Measurements from ENCODE around the gene CHST14.

Gene CHST14

GRCh38 chr15:40500568-40501330 is 30.0 kb downstream of the CHST14 start:
- H3K27ac Mint-ChIP-seq: no peak overlapping the region
- peaks cover 14% of the 10 kb centered on the region for H3K27me3 Mint-ChIP-seq
- no peaks in the 10 kb centered on the region for H3K36me3 Mint-ChIP-seq
- DNase-seq (ENCODE audit: low spot score in 2 of 2): no peak
- ATAC-seq (ENCODE audit: low read depth): no peak
- H3K9me3 Mint-ChIP-seq: no peaks in the 10 kb centered on the region
- no peak overlapping the region for H3K4me3 Mint-ChIP-seq
- no peaks in the 10 kb centered on the region for H3K4me1 Mint-ChIP-seq

- no peaks in the 10 kb centered on the region for H3K4me1 Mint-ChIP-seq
- peaks cover 15% of the 10 kb centered on the region for H3K27me3 Mint-ChIP-seq
- no peaks in the 10 kb centered on the region for H3K9me3 Mint-ChIP-seq
- no peaks in the 10 kb centered on the region for H3K36me3 Mint-ChIP-seq
- DNase-seq (ENCODE audit: low spot score in 2 of 2) (no peak), ATAC-seq (ENCODE audit: low read depth) (no peak)
- no peak overlapping the region for H3K27ac Mint-ChIP-seq
- H3K4me3 Mint-ChIP-seq: no peak overlapping the region
Measured at GRCh38 chr15:40501487-40501886, 30.7 kb downstream of the CHST14 start.

DNA sequence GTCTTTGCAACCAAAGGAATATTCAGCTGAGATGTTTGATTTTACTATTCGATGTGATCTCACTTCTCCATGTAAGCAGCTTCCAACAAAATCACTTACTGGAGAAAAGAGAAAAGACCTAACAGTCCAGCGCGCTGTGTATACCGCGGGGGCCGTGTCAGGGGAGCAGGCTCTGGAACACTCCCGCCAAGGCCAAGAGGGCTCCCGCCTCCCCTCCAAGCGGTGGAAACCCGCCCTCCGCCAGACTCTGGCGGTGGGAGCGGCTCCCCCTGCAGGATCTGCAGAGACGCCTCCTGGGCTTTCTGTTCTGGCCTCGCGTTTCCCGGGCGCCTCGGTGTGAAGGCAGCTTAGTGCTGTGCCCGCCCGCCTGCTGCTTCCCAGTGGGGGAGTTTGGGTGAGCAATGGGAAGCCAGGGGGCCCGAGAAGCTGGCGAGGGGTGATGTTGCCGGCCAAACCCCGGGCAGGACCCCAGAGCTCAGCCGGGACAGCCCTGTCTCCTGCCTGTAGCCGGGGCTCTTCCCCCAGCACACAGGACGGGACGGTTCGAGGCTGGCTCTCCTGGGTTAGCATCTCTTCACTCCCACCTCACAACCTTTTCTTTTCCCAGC is 36.3 kb downstream of the CHST14 start:
- H3K27ac Mint-ChIP-seq: no peak overlapping the region
- peak; percentile 34 for ATAC-seq (ENCODE audit: low read depth)
- peak; percentile 38 to 49 for DNase-seq (ENCODE audit: low spot score in 2 of 2)
- no peaks in the 10 kb centered on the region for H3K9me3 Mint-ChIP-seq
- peaks cover 13% of the 10 kb centered on the region for H3K27me3 Mint-ChIP-seq
- peaks cover 15% of the 10 kb centered on the region for H3K4me1 Mint-ChIP-seq
- peak overlapping the region; percentile 53 for H3K4me3 Mint-ChIP-seq
- no peaks in the 10 kb centered on the region for H3K36me3 Mint-ChIP-seq

DNA sequence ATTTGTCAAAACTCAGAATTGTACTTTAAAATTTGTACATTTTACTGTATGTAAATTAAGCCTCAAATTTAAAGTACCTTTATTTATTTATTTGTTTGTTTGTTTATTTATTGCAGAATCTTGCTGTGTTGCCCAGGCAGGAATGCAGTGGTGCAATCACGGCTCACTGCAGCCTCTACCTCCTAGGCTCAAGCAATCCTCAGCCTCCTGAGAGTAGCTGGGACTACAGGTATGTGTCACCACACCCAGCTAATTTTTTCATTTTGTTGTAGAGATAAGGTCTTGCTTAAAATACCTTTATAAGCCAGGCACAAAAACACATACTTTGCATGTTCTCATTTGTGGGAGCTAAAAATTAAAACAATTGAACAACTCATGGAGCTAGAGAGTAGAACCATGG is 37.4 kb downstream of the CHST14 start:
- no peak overlapping the region for H3K27ac Mint-ChIP-seq
- H3K4me3 Mint-ChIP-seq: no peak overlapping the region
- H3K36me3 Mint-ChIP-seq: no peaks in the 10 kb centered on the region
- H3K9me3 Mint-ChIP-seq: no peaks in the 10 kb centered on the region
- peaks cover 7% of the 10 kb centered on the region for H3K27me3 Mint-ChIP-seq
- DNase-seq (ENCODE audit: low spot score in 2 of 2): no peak
- peaks cover 18% of the 10 kb centered on the region for H3K4me1 Mint-ChIP-seq
- no peak for ATAC-seq (ENCODE audit: low read depth)

DNA sequence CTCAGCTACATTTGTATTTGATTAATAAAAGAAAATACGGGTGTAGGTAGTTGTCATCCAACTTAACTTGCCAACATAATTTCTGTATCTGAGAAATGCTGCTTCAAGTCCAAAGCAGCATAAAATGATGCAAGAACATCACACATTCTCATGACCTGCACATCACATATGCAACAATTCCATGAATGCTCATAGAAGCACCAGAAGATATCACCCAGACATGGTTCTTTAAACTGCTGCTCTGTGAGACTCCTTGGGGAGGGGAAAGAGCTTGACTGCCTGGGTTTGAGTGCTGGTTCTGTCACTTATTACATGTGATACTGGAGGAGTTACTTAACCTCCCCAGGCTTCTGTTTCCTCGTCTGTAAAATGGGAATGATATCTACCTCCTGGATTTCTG is 39.4 kb downstream of the CHST14 start:
- Mint-ChIP-seq H3K4me3 (peak overlapping the region; percentile 95), H3K36me3 (no peaks in the 10 kb centered on the region), H3K9me3 (no peaks in the 10 kb centered on the region), H3K4me1 (peaks cover 18% of the 10 kb centered on the region), H3K27me3 (peaks cover 7% of the 10 kb centered on the region), H3K27ac (no peak overlapping the region)
- no peak for DNase-seq (ENCODE audit: low spot score in 2 of 2)
- no peak for ATAC-seq (ENCODE audit: low read depth)

- peak overlapping the region; percentile 95 for H3K4me3 Mint-ChIP-seq
- peak; percentile 49 to 61 for DNase-seq (ENCODE audit: low spot score in 2 of 2)
- H3K9me3 Mint-ChIP-seq: no peaks in the 10 kb centered on the region
- H3K4me1 Mint-ChIP-seq: peaks cover 18% of the 10 kb centered on the region
- peak overlapping the region; percentile 8 for H3K27ac Mint-ChIP-seq
- peaks cover 6% of the 10 kb centered on the region for H3K27me3 Mint-ChIP-seq
- peak; percentile 78 for ATAC-seq (ENCODE audit: low read depth)
- H3K36me3 Mint-ChIP-seq: no peaks in the 10 kb centered on the region
Measured at GRCh38 chr15:40511093-40511471, 40.3 kb downstream of the CHST14 start.

DNA sequence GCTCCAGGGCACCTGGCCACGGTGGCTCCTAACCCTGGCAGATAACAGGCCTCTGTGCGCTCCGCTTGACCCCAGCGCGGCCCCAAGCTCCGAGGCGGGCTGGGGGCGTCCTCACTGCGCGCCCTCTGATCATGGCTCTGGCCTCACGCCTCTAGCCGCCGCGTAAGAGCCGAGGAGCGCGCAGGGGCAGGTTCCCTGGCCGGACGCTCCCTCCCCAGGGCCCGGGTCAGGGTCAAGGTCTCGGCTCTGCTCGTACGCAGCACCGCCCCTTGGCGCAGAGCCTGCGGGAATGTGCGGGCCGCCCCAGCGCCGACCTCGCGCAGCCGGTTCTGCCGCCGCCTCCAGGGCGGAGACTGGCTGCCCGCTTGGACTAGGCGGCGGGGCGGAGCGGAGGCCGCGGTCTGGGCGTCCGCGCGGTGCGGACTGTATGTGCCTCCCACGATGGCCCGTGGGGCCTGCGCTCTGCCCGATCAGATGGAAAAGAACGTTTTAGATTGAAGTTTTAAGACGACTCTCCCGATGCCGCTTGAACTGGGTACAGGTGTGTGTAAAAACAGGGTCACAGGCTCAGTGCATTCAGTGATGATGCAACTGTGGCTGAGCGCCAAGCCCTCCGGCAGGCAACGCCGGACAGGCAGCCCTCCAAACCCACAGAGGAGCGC is 40.8 kb downstream of the CHST14 start:
- DNase-seq (ENCODE audit: low spot score in 2 of 2): peak; percentile 8 to 58
- peak; percentile 34 for ATAC-seq (ENCODE audit: low read depth)
- peaks cover 18% of the 10 kb centered on the region for H3K4me1 Mint-ChIP-seq
- H3K27ac Mint-ChIP-seq: peak overlapping the region; percentile 8
- peak overlapping the region; percentile 95 for H3K4me3 Mint-ChIP-seq
- H3K27me3 Mint-ChIP-seq: peaks cover 4% of the 10 kb centered on the region
- no peaks in the 10 kb centered on the region for H3K9me3 Mint-ChIP-seq
- H3K36me3 Mint-ChIP-seq: no peaks in the 10 kb centered on the region

DNA sequence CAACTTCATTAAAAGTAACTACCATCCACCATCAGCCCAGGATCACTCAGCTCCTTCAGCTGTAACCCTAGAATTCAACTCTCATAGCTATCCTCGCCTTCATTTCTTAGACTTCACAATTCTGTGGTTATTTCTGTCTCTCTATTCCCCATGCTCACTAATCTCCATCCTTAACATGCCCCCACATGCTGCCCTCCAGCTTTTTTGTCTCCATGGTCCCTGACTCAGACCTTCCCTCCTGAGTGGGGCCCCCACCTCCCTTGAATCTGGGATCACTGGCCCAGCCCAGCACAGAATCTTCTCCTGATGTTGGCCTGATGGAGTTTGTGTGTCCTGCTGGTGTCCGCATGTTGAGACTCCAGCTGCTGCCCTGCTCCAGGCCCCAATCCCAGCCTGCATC is 41.7 kb downstream of the CHST14 start:
- peak overlapping the region; percentile 95 for H3K4me3 Mint-ChIP-seq
- no peak for DNase-seq (ENCODE audit: low spot score in 2 of 2)
- H3K36me3 Mint-ChIP-seq: no peaks in the 10 kb centered on the region
- peak overlapping the region; percentile 8 for H3K27ac Mint-ChIP-seq
- H3K4me1 Mint-ChIP-seq: peaks cover 15% of the 10 kb centered on the region
- ATAC-seq (ENCODE audit: low read depth): no peak
- no peaks in the 10 kb centered on the region for H3K9me3 Mint-ChIP-seq
- H3K27me3 Mint-ChIP-seq: peaks cover 2% of the 10 kb centered on the region

GRCh38 chr15:40513609-40514008 is 42.8 kb downstream of the CHST14 start:
- H3K27ac Mint-ChIP-seq: peak overlapping the region; percentile 19
- H3K9me3 Mint-ChIP-seq: no peaks in the 10 kb centered on the region
- DNase-seq (ENCODE audit: low spot score in 2 of 2) (no peak), ATAC-seq (ENCODE audit: low read depth) (no peak)
- H3K4me1 Mint-ChIP-seq: peaks cover 15% of the 10 kb centered on the region
- no peak overlapping the region for H3K4me3 Mint-ChIP-seq
- no peaks in the 10 kb centered on the region for H3K36me3 Mint-ChIP-seq
- no peaks in the 10 kb centered on the region for H3K27me3 Mint-ChIP-seq

- no peak for ATAC-seq (ENCODE audit: low read depth)
- Mint-ChIP-seq H3K36me3 (no peaks in the 10 kb centered on the region), H3K4me3 (no peak overlapping the region), H3K4me1 (peaks cover 10% of the 10 kb centered on the region), H3K27ac (no peak overlapping the region), H3K27me3 (no peaks in the 10 kb centered on the region), H3K9me3 (no peaks in the 10 kb centered on the region)
- DNase-seq (ENCODE audit: low spot score in 2 of 2): no peak
Measured at GRCh38 chr15:40516322-40516721, 45.5 kb downstream of the CHST14 start.

Measured in memory B cell (primary cell).